NCI-H2107 (cell line): ENCODE data around the gene SSBP4.

Source experiments
- DNase-seq: peaks from one replicate; lab custom pipeline; 2025; lab: John Stamatoyannopoulos, UW

SSBP4 gene

DNA sequence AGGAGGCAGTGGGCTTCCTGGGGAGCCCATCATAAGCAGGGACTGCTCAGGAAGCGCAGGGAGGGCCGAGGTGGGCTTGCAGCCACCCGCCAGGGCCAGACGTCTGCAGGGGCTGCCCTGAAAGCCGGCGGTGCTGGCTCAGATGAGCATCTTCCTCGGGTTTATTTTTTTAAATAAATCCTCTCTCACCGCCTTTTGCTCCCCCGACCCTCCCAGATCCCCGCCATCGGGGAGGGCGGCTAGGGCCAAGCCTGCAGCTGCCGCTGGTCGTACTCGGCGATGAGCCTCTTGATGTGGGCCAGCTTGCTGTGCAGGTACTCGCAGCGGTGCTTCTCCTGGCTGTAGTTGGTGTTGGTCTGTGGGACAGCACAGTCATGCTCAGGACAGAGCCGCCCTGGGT lies 25.3 kb downstream of the SSBP4 start:
- DNase-seq, result no peak

DNA sequence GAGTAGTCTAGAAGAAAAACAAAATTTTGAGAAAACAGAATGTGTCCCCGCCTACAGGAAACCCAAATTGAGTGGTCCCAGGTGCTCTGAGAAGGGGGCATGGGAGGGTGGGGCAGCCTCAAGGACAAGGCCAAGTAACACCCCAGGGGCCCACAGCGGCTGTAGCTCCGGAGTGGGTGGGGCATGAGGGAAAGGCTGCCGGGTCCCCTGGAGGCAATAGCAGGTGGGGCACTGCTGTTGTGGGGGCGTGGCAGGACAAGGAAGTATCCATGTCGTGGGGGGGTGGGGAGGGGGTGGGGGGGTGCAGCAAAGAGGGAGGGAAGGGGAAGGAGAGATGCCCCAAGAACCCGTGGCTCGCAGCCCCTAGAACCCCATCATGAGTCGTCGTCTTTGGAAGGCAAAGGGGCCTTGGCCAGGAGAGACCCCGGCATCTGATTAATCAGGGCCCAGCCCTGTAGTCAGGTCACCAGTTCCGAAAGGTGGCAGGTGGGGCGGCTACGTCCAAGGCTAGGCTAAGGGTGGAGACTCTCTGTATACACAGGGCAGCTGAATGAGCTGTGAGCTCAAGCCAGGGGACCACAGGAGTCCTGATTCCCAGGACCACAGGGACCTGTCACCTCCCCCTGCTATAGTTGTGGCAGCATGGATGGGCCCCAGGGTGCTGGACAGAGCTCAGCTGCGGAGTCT lies 26.2 kb downstream of the SSBP4 start:
- no peak for DNase-seq

GRCh38 chr19:18446145-18446810 lies 27.1 kb downstream of the SSBP4 start:
- no peak for DNase-seq

- DNase-seq, result no peak
These were observed 27.7 kb downstream of the SSBP4 start for GRCh38 chr19:18446811-18447359.

DNA sequence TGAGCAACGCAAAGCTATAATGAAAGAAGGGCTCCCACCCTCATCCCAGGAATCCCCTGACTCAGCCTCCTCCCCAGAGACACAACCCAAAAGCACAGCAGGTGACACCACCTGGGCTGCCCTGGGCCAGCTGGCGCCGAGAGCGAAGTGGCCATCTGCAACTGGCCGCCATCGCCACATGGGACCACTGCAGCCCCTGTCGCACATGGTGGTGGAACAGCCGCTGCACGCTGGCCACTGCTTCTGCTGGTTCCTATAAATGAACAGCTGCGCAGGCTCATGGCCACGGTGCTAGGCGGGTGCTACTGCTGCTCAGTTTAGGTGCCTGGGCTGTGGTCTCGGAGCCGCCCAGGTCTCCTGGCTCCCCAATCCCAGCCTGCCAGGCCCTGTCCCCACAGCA lies 30.4 kb downstream of the SSBP4 start:
- no peak for DNase-seq

DNA sequence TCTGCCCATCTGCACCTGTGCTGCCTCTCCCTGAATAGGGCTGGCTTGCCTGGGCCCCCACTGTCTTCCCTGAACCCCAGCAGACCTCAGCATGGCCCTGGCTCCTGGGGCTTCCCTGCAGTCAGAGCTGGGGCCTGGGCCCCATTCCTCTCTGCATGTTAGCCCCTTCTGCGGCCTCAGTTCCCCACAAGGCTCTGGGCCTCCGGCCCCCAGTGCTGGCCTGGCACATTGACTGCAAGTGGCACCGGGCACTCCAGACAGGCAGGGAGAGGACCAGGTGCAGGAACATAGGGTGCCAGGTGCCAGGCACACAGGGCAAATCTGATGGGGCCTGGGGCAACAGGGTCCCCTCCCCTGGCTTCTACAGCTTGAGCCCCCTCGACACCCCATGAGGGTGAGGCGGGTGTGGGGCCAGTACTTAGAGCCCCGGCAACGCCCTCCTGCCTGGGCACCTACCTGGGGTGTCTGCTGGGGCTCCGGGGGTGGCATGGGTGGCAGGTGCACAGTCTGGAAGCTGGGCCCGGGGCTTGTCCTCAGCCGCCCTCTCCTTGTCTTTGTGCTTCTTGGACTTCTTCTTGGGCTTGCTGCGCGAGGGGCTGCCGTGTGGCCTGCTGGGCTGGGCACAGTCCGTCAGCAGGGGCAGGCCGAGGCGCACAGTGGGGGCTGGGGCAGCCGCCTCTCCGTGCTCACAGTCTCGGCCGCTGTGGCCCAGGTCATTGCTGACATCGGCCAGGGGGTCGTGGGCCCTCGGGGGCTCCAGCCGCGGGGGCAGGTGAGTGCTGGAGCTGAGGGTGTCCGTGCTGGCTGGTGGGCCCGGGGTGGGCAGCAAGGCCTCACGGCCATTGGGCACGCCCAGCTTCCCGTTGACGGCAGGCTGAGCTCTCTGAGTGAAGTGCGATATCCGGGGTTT lies 31.1 kb downstream of the SSBP4 start:
- DNase-seq, result no peak

- peak; percentile 84 for DNase-seq
These were observed 32.0 kb downstream of the SSBP4 start for GRCh38 chr19:18450931-18451836.

GRCh38 chr19:18452386-18452785 lies 33.2 kb downstream of the SSBP4 start:
- DNase-seq, result no peak

GRCh38 chr19:18453269-18454024 lies 34.2 kb downstream of the SSBP4 start:
- DNase-seq, result no peak

DNA sequence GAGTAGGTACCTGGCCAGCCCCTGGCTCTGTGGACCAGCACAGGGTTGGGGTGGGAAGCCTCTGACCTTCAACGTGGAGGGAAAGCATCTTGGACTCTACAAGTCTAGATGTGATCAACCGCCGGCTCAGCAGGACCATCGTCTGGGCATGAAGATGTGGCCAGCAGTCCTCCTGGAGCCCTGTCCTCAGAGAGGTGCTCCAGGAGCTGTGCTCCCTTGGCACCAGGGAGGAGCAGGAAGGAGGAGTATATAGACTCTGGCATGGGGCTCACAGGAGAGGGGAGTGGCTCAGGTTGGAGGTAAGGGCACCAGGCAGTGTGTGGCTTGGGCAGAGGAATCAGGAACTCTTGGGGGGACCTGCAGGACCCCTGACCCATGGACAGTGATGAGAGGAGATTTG lies 37.1 kb downstream of the SSBP4 start:
- no peak for DNase-seq

DNA sequence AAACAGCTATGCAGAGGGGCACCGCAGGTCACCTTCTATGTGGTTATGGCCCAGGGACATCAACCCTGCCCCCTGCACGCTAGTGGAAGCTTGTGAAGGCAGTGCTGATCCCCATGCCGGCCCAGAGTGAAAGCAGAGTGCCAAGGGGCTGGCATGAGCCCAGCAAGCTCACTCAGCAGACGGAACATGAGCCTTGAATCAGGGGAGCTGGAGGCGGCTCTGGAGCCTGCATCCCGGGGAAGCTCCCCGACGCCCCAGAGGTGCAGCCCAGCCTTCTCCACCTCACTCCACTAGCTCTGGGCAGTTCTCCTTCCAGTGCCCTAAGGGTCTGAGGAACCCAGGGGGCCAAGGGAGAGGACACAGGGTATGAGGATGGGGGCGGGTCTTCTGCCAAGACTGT lies 37.8 kb downstream of the SSBP4 start:
- no peak for DNase-seq

DNA sequence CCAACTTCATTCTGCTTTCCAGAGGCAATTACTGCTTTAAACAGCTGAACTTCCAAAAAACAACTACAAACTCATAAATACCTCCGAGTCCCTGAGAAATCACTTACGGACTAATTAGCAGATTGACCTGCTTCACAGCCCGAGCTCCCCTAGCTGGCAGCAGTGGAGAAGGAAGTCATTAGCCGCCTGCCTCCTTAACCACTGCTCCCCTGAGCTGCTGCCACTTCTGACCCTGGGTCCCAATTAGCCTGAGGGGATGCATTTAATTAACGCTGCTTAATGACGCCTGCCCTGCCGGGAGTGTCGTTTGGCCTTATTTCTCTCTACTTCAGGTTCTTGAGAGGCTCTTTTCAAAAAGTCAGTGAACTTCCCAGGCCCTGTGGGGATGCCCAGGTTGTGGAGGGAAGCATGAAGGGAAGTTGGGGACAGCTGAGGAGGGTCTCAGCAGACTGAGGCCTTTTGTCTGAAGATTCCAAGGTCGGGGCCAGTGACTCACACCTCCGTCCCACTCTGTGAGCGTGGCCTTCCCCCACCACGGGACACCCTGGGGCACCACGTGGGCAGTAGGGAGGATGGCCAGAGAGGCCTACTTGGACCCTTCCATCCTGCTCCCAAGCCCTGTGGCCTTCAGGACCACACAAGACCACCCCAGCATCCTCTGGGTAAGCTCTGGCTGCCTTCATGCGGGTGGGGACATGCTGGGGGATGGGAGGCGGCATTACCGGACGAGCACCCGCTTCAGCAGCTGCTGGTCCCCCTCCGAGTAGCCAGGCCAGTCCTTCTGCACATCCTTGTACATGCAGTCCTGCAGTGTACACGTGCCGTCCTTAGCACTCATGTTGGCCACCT lies 38.5 kb downstream of the SSBP4 start:
- no peak for DNase-seq

GRCh38 chr19:18460900-18461299 lies 41.7 kb downstream of the SSBP4 start:
- no peak for DNase-seq

GRCh38 chr19:18461471-18461870 lies 42.3 kb downstream of the SSBP4 start:
- DNase-seq, result no peak

- peak; percentile 68 for DNase-seq
These were observed 45.4 kb downstream of the SSBP4 start for GRCh38 chr19:18464646-18465045.

DNA sequence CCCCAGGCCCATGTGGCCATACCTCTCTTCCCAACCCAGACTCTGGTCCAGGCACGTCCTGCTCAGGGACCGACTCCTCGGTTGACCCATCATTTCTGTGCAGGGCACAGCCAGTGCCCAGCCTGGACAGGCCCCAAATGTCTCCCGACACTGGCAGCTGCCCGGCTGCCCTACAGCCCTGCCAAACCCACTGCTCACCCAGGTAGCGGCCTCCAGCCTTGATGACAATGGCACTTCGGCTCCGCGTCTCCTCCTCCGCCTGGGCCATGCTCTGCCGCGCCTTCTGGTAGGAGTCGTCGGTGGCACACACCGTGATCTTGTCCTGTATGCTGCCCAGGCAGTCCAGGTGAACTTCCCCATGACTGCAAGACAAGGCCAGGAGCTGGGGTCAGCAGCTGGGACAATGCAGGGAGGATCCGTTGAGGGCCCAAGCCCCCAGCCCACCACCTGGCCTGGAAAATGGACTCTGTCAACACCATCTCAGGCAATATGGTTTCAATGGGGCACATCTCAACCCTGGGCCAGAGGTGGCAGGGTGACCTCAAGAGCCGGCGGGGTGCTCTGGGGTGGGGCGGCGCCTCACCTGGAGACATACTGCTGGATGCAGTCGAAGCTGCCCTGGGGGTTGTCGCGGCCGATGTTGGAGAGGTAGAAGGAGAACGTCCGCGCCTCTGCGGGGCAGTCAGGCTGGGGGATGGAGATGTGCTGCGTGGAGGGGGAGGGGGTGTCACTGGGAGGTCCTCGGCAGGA lies 46.2 kb downstream of the SSBP4 start:
- no peak for DNase-seq

DNA sequence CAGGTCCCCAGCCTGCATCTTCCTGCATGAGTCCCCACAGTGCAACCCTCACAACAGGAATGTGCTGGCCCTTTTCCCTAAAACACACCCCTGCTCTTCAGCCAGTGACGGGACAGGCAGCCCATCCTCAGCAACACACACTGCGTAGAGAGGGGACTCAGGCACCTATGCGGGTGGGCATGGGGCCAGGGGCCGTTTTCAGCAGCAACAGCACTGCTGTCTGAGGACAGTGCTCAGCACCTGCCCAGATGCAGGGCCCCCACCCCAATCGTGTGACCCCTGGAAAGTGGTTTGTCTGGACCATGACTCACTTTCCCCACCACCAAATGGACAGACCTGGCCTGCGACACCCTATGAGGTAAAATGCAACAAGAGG lies 46.8 kb downstream of the SSBP4 start:
- DNase-seq, result no peak

GRCh38 chr19:18466354-18466753 lies 47.2 kb downstream of the SSBP4 start:
- no peak for DNase-seq

DNA sequence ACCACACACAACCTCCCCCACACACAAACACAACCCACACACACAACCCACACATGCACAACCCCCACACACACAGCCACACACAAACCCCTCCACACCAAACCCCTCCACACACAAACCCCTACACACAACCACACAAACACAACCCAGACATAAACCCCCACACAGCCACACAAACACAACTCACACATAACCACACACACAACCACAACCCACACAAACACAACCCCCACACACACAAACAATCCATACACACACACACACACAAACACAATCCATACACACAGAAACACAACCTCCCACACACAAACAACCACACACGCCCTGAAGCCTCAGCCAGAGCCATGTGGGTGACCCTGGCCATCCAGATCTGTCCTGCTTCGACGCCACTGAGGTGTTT lies 48.8 kb downstream of the SSBP4 start:
- no peak for DNase-seq
